GM19351 (cell line): ENCODE data around the gene KIF3C.
"Not testable (repeated sequence)": the region's sequence is repeated elsewhere in the genome, so short reads cannot be mapped to it uniquely, and the experiment has no call there.

Experiments
- ATAC-seq: cut with Tn5 transposase; IDR thresholded peaks from one replicate; pipeline ENCODE4 v1.9.1; 2021; ENCODE audit warnings: mild to moderate bottlenecking, moderate library complexity; ENCODE audit not compliant: unreplicated experiment

Gene KIF3C

DNA sequence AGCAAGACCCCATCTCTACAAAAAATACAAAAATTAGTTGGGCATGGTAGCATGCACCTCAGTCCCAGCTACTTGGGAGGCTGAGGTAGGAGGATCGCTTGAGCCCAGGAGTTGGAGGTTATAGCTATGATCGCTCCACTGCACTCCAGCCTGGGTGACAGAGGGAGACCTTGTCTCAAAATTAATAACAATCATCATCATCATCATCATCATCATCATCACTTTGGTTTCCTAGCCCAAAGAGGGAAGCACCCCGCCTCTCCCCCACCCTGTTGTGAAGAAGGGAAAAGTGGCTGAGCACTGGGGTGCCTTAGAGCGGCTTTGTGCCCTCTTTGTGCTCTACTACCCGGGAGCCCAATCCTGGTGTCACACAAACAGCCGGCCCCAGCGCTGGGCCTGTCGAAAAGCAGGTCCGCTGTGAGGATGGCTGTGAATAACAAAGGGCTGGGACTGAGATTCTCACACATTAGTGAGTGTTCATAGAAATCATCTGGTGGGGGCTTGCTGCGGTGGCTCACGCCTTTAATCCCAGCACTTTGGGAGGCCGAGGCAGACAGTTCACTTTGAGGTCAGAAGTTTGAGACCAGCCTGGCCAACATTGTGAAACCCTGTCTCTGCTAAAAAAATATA is 61.4 kb downstream of the KIF3C start:
- no peak for ATAC-seq

DNA sequence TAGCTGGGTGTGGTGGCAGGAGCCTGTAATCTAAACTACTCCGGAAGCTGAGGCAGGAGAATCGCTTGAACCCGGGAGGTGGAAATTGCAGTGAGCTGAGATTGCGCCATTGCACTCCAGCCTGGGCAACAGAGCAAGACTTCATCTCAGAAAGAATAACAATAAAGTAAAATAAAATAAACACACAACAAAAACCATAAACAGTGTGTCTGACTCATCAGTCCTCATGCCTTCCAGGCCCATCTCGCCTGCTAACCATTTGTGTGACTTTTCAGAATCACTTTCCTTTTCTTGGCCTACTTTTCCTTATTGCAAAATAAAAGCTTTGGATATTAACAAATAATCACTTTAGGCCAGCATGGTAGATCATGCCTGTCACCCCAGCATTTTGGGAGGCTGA is 62.0 kb downstream of the KIF3C start:
- no peak for ATAC-seq

DNA sequence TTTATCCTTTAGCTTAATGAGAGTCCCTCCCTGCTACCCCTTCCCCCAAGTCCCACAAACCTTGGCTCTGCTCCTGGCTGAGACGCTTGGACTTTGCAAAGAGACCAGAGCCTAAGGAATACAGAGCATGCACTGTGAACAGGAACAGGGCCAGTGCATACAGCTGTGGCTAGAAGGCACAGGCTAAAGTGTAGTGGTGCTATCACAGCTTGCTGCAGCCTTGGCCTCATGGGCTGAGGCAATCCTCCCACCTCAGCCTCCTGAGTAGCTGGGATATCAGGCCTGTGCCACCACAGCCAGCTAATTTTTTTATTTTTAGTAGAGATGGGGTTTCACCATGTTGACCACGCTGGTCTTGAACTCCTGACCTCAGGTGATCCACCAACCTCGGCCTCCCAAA is 64.5 kb downstream of the KIF3C start:
- ATAC-seq = no peak

DNA sequence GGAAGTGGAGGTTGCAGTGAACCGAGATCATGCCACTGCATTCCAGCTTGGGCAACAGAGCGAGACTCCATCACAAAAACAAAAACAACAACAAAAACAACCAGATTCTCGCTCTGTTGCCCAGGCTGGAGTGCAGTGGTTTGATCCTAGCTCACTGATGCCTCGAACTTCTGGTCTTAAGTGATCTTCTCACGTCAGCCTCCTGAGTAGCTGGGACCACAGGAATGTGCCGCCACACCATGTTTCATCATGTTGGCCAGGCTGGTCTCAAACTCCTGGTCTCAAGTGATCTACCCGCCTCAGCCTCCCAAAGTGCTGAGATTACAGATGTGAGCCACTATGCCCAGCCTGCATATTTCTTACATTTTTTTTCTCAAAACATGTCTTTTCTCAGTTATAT is 64.9 kb downstream of the KIF3C start:
- not testable (repeated sequence) for ATAC-seq

GRCh38 chr2:25915944-25916772 is 66.1 kb downstream of the KIF3C start:
- not testable (repeated sequence) for ATAC-seq

DNA sequence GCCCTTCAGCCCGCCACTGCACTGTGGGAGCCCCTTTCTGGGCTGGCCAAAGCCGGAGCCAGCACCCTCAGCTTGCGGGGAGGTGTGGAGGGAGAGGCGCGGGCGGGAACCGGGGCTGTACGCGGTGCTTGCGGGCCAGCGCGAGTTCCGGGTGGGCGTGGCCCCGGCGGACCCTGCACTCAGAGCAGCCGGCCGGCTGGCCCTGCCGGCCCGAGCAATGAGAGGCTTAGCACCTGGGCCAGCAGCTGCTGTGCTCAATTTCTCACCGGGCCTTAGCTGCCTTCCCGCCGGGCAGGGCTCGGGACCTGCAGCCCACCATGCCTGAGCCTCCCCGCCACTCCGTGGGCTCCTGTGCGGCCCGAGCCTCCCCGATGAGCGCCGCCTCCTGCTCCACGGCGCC is 66.9 kb downstream of the KIF3C start:
- not testable (repeated sequence) for ATAC-seq

DNA sequence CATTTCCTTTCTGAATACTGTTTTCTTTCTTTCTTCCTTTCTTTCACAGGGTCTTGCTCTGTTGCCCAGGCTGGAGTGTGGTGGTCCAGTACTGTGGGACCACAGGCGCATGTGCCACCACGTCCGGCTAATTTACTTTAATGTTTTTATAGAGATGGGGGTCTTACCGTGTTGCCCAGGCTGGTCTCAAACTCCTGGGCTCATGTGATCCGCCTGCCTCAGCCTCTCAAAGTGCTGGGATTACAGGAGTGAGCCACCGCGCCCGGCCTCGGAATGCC is 68.7 kb downstream of the KIF3C start:
- ATAC-seq = not testable (repeated sequence)

- ATAC-seq = no peak
Observed at GRCh38 chr2:25912851-25913695, 69.2 kb downstream of the KIF3C start.

GRCh38 chr2:25909574-25909973 is 72.7 kb downstream of the KIF3C start:
- not testable (repeated sequence) for ATAC-seq

GRCh38 chr2:25905126-25905525 is 77.2 kb downstream of the KIF3C start:
- no peak for ATAC-seq

DNA sequence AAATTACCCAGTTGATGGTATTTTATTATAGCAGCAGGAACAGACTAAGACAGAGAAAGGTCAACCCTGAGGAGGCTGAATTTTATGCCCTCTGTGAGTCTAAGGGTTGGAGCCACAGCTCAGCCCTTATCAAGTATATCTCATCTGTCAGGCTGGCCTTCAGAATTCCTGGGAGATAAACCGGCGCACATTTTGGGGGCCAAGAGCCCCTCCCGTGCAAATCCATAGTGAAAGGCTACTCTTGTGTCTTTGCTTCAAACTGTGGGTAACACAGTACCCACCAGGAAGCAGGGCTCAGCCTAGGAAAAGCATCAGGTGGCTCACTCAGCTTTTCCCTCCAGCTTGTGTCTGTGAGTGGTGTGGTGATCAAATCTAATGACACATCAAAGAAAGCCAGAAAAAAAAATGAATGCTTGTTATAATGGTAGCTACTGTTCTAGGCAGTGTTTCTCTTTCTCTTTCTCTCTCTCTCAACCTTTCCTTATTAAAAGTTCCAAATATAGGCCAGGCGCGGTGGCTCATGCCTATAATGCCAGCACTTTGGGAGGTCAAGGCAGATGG is 79.0 kb downstream of the KIF3C start:
- no peak for ATAC-seq

- no peak for ATAC-seq
Observed at GRCh38 chr2:25899404-25899970, 82.8 kb downstream of the KIF3C start.

DNA sequence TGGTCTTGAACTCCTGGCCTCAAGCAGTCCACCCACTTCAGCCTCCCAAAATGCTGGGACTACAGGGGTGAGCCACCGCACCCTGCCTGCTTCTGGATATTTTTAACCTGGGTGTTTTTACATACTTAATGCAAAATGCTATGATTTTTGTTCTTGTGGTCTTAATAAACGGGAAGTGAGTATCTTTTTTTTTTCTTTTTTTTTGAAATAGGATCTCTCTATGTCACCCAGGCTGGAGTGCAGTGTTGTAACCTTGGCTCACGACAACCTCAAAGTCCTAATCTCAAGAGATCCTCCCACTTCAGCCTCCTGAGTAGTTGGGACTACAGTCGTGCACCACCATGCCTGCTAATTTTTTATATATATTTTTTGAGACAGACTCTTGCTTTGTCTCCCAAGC is 84.8 kb downstream of the KIF3C start:
- ATAC-seq = no peak

- ATAC-seq = not testable (repeated sequence)
Observed at GRCh38 chr2:25896308-25896707, 86.0 kb downstream of the KIF3C start.

DNA sequence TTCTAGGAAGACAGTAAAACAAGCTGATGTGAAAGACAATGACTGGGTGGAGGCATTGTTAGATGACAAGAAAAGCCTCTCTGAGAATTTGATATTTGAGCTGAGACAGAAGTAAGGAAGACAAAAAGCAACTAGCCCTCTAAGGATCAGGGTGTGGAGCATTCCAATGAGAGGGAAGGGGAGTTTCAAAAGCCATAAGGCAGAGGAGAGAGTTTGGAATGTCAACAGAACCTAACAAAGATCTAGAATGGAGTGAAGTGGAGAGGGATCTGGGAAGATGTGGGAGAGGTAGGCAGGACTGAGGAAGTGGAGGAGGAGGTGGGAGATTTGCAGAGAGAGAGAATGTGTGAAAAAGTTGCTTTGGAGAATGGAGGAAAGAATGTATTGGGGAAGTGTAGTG is 86.7 kb downstream of the KIF3C start:
- ATAC-seq = no peak

DNA sequence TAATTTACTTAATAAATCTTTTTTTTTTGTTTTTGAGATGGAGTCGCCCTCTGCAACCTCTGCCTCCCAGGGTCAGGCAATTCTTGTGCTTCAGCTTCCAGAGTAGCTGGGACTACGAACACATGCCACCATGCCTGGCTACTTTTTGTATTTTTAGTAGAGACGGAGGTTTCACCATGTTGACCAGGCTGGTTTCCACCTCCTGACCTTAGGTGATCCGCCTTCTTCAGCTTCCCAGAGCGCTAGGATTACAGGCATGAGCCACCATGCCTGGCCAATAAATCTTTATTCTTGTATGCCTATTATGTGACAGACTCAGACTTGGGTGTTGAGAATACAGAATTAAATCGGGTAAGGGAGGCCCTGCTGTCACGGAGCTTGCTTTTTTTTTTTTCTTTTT is 87.3 kb downstream of the KIF3C start:
- ATAC-seq = no peak

- ATAC-seq = no peak
Observed at GRCh38 chr2:25894135-25894830, 88.0 kb downstream of the KIF3C start.

DNA sequence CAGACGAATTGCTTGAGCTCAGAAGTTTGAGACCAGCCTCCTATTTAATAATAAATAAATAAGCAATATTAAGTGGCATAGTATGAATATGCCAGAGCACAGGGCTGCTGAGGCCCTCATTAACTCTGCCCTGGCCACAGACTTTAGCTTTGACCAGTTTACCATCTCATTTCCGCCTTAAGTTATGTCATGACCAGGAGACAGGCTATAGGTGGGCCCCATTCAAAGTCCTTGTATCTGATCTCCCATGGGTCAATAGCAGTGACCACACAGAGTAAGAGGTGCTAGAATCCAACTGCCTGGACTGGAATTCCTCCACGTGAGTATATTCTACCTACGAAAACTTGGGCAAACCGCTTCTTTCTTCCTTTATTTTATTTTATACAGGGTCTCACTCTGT is 90.6 kb downstream of the KIF3C start:
- ATAC-seq = no peak

DNA sequence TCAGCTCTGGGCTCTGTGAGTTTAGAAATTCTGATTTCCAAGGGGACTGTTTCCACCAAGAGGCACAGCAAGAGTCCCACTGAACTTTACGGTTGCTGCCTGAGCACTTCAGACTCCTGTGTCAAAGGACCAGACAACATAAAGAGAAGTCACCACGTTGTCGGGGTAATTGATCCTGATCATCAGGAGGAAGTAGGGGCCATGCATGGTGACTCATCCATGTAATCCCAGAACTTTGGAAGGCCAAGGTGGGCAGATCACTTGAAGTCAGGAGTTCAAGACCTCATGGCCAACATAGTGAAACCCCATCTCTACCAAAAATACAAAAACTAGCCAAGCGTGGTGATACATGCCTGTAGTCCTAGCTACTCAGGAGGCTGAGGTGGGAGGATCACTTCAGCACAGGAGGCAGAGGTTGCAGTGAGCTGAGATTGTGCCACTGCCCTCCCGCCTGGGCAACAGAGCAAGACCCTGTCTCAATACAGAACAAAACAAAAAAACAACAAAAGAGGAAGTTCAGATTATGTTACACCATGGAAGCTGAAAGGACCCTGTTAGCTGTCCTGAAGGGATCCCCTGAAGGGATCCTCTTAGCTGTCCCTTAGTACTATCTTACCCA is 94.6 kb downstream of the KIF3C start:
- no peak for ATAC-seq

GRCh38 chr2:25885933-25886332 is 96.4 kb downstream of the KIF3C start:
- no peak for ATAC-seq
